HG03045 (cell line): ENCODE results near the gene MYO5A.
"Not testable (repeated sequence)": the region's sequence is repeated elsewhere in the genome, so short reads cannot be mapped to it uniquely, and the experiment has no call there.

Experiments used
- ATAC-seq: cut with Tn5 transposase; IDR thresholded peaks from one replicate; pipeline ENCODE4 v1.9.1; 2021; ENCODE audit warnings: mild to moderate bottlenecking, moderate library complexity; ENCODE audit not compliant: unreplicated experiment

MYO5A gene

GRCh38 chr15:52528564-52529340 lies at the start of gene MYO5A:
TSS of gene MYO5A (minus strand) at chr15:52528880. CDS start at chr15:52528806, 74 bp downstream.
- ATAC-seq: peak; percentile 86

GRCh38 chr15:52576692-52577091 lies 48.0 kb upstream of the MYO5A start:
- no peak for ATAC-seq

GRCh38 chr15:52575573-52575972 lies 46.9 kb upstream of the MYO5A start:
- ATAC-seq: not testable (repeated sequence)

GRCh38 chr15:52575072-52575471 lies 46.4 kb upstream of the MYO5A start:
- no peak for ATAC-seq

GRCh38 chr15:52574623-52575022 lies 45.9 kb upstream of the MYO5A start:
- not testable (repeated sequence) for ATAC-seq

- peak; percentile 73 for ATAC-seq
These were observed 40.2 kb upstream of the MYO5A start, which contains the start of gene ARPP19 for GRCh38 chr15:52568601-52569585. TSS of gene ARPP19 (minus strand) at chr15:52569030. CDS start at chr15:52568892, 138 bp downstream.

- ATAC-seq: no peak
These were observed 39.4 kb upstream of the MYO5A start for GRCh38 chr15:52567871-52568600.

- no peak for ATAC-seq
These were observed 38.2 kb upstream of the MYO5A start for GRCh38 chr15:52566889-52567288.

- ATAC-seq: not testable (repeated sequence)
These were observed 37.0 kb upstream of the MYO5A start for GRCh38 chr15:52565417-52566358.

GRCh38 chr15:52563501-52564060 lies 34.9 kb upstream of the MYO5A start:
- no peak for ATAC-seq

- no peak for ATAC-seq
These were observed 30.9 kb upstream of the MYO5A start for GRCh38 chr15:52559575-52559974.

- ATAC-seq: no peak
These were observed 30.3 kb upstream of the MYO5A start for GRCh38 chr15:52559022-52559421.

GRCh38 chr15:52558196-52558595 lies 29.5 kb upstream of the MYO5A start:
- ATAC-seq: peak; percentile 88

- ATAC-seq: no peak
These were observed 28.6 kb upstream of the MYO5A start for GRCh38 chr15:52557274-52557641.

GRCh38 chr15:52556524-52557273 lies 28.0 kb upstream of the MYO5A start:
- ATAC-seq: no peak

GRCh38 chr15:52552303-52552702 lies 23.6 kb upstream of the MYO5A start:
- no peak for ATAC-seq

- no peak for ATAC-seq
These were observed 23.1 kb upstream of the MYO5A start for GRCh38 chr15:52551762-52552161.

- ATAC-seq: not testable (repeated sequence)
These were observed 22.5 kb upstream of the MYO5A start for GRCh38 chr15:52551186-52551585.
